Left kidney (tissue), 2 donors: ENCODE measurements around the gene VPS35L. TPM values are rescaled to one million over a fixed set of nuclear protein-coding genes. Genes with fewer than 3 reads are reported as not detected.
"Not testable (repeated sequence)": the region's sequence is repeated elsewhere in the genome, so short reads cannot be mapped to it uniquely, and the experiment has no call there.

Experiments
- DNase-seq: peaks from one replicate; pipeline ENCODE4 v3.0.0-alpha.2; 2013
- polyA plus RNA-seq: library from polyadenylated mRNA; unstranded; fragments of 120-200 nt; gene quantifications from one replicate; pipeline ENCODE4 v1.2.1, GENCODE V29; 2013; ENCODE audit not compliant: insufficient read length

The VPS35L gene
- polyA plus RNA-seq, 1 donor: 68.2 TPM

DNA sequence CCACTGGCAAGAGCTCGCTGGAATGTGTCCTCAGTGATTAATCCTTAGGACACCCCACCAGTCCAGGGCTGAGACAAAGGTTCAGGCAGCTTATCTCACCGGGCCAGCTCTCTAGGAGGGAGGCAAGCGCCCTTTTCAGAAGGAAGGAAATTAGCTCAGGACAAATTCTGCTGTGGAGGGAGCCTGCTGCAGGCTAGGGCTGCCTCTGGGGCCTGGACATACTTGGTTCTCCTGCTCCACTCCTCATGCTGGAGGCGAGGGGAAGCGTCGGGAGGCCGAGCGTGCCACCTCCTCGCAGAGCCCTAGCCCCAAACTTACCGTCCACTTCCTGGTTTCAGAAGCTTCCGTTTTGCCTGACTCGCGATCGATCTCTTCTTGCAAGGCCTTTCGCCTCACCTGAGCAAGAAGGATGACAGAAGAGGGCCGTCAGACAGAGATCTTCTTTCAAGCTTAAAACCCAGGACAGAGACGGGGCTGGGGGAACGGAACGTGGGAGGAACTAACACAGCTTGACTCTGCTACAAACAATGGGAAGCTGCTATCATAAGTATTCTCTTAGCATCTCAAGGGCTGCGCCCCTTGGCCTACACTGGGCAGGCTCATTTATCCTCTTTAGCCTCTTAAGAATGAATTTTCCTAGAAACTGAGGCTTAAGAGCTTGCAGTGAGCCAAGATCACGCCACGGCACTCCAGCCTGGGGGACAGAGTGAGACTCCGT is 154.8 kb downstream of the VPS35L start:
- DNase-seq: no peak

DNA sequence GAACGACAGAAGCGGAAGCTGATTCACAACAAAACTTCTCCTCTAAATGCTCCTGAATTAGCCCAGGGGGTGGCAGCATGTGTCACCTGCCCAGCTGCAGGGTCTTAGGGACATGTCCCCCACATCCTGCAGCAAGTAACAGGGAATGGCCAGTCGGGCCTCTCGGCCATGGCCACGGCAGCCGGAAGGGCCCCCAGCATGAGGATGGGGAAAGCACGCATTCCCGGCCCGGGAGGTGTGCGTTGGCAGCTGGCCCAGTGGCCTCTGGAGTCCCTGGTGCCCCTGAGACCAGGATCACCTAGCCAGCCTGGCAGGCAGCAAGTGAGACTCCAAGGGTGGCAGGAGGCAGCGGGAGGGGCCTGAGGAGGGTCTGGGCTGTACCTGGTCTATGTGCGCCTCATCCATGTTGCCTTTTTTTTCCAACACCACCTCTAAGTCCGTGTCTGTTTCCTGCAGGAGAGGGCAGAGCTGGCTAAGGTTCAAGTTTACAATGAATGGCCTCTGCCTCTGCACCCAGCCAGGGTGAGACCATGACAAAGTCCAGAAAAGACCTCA is 155.6 kb downstream of the VPS35L start:
- DNase-seq: no peak

DNA sequence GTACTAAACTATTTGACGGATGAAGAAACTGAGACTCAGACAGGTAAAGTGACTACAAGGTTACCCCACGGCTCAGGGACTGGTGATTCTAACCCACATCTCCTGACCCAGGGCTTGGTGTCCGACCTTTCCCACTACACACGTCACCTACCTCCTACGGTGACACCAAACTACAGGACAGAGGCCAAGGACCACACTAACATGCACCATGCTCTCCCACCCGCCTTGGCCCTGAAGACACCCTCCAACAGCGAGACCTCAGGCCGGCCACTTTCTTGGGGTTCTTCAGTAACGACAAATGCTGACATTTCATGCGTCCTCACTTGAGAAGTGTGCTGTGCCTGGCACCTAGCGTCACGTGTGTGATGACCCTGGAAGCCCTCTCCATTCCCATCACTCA is 156.1 kb downstream of the VPS35L start:
- no peak for DNase-seq

DNA sequence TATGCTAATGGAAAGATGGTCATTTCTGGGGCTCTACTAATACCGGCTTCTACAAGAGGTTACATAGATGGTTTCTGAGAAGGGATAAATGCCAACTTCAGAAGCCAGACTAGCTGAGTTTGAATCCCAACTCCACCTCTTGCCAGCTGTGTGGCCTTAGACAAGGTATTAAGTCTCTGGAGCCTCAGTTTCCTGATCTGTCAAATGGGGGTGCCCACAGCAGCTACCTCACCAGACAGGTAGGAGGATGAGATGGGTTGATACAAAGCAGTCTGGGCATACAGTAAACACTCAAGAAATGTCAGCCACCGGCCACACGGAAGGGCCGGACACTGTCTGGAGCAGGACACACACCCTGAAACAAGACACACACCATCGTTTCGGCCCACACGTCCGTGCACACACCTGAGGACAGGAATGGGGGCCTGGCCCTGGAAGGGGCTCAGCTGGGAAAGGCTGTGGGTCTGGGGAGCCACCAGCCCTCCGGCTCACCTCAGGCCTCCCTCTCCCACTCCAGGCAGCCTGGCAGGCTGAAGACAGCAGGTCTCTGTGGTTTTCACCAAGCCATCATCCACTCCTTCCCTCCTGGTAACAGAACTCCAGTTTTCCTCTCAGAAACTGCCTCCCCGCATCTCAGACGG is 157.0 kb downstream of the VPS35L start:
- DNase-seq: no peak

DNA sequence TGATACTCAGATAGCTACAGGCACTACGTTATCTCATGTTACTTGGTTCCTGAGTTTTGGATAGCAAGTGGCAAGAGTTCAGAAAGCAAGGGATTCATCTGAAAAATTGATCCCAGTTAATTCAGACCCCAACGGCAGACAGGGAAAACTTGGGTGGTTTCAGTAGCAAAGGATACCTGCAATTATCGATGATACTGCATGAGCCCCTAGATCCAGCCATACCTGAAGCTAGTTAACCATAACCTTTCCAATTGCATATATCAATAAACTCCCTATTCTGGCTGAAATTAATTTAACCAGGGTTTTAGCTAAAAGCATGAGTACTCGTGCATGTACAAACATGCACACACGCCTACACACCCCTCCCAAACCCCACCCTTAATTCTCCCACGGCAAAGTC is 158.2 kb downstream of the VPS35L start:
- DNase-seq: no peak

DNA sequence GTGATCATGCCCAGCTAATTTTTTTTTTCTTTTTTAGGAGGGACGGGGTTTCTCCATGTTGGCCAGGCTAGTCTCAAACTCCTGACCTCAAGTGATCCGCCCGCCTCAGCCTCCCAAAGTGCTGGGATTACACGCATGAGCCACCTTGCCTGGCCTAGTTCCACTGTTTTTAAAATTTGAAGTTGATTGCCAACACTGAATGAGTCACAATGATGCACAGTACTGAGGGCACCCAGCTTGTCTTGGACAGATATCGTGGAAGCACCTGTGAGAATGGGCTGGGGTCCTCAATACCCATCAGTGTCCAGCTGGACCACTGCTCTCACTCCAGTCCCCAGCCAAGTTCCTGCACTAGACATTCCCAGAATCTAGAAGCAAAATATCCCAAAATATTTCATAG is 160.1 kb downstream of the VPS35L start:
- no peak for DNase-seq

DNA sequence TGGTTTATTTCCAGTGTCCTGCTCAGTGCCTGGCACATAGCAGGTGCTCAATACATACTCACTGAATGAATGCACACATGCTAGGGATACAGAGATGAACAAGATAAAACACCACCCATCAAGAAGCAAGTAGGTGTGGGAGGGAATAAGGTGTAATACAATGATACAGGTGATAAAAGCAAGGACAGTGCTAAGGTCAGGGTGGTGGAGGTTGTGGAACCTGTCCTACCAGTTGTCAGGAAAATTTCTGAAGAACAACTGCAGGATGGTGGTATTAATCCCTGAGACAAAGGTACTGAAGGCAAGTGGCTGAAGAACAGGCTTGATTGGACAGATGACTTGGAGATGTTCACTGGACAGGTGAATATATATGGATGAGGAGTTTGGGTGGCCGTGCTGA is 160.7 kb downstream of the VPS35L start:
- no peak for DNase-seq

DNA sequence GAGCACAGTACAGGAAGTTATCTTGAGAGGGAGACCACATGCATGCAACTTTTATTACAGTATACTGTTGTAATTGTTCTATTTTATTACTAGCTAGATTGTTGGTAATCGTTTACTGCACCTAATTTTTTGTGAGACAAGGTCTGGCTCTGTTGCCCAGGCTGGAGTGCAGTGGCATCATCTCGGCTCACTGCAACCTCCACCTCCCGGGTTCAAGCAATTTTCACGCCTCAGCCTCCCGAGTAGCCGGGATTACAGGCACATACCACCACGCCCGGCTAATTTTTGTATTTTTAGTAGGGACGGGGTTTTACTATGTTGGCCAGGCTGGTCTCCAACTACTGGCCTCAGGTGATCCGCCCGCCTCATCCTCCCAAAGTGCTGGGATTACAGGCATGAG is 161.2 kb downstream of the VPS35L start:
- DNase-seq: not testable (repeated sequence)

DNA sequence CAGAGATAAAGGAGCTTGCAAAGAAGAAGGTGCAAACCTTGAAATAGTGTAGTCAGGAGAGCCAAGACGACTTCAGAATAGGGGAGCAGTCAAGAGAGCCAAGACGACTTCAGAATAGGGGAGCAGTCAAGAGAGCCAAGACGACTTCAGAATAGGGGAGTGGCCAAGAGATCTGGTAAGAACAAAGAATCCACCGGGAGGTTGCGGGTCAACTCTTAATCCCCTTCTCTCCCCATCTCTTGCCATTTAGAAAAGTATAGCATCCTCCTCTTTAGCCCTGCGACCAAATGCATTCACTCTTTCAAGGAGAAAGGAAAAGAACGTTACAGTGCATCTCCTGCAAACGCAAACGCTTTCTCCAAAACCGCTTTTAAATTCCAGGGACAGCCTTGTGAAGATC is 161.8 kb downstream of the VPS35L start:
- DNase-seq: no peak

DNA sequence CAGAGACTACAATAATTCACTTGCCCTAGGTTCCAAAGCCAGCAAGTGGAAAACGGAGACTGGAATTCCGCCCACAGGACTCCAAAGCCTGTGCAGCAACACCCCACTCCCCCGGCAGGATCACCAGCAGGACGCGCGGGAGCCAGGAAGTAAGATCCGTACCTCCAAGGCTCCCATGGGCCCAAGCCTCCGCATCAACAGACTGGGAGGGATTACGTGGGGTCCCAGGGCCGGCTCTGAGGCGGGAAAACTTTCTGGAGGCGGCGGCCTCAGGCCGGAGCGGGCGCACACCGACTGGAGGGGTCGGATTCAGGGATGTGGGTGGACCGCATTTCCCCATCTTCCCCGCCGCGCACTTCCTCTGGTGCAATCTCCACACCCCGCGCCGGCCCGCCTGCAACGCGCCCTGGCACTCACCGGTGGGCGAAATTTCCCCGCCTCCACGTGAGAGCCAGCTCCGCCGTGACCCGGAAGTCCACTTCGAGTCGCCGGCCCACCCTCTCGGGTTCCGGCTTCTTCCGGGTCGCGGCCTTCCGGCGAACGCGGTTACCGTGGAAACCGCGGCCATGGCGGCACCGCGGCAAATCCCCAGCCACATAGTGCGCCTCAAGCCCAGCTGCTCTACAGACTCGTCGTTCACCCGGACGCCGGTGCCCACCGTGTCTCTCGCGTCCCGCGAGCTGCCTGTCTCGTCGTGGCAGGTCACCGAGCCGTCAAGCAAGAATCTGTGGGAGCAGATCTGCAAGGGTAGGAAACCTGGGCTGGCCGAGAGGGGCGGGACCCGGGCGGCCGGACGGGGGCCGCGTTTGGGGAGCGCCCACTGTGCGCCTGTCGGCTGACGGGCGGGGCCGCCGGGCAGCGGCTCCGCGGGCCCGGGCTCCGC is 162.5 kb downstream of the VPS35L start, which contains the start of the genes IQCK and KNOP1:
Gene IQCK (plus strand): TSS at position 531 of the 883 bp plus-strand sequence. CDS start 36 bp downstream, at position 567.
Gene KNOP1 (minus strand): TSS at position 487 of the 883 bp plus-strand sequence. CDS start 3,192 bp downstream, outside the sequence.
- peak; percentile 88 for DNase-seq

DNA sequence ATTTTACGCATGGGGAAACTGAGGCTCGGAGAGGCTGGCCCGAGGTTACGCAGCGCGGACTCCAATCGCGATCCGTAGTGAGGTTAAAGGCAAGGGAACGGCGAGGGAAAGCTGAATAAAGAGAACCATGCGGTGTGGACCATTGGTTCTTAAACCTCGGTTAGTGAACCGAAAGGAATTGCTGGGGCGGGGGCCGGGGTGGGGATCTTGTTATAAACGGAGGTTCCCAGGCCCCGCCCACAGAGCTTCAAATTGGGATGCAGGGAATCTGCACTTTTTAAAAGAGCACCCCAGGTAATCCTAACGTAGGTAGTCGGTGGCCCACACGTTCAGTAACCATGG is 163.1 kb downstream of the VPS35L start:
- DNase-seq: peak; percentile 30

DNA sequence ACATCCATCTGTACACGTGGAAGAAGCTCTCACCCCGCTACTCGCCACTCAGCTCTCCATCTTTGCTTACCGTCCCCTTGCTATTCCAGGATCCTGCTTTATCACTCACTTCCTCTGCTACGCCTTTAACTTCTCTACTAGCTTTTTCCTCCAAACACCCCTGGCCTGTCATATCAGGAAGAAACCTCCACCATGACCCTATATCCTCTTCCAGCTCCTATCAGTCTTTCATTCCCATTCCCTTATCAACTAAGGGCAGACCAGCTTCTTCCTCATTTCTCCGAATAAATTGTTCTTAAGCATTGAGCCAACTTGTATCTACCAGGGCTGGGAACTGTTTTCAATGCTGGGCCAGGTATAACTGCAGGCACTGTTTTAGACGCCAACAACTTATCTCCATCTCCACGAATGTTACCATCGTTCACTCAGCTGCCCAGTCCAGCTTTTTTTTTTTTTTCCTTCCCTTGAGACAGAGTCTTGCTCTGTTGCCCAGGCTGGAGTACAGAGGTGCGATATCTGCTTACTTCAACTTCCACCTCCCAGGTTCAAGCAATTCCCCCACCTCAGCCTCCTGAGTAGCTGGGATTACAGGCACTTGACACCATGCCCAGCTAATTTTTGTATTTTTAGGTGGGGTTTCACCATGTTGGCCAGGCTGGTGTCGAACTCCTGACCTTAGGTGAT is 166.9 kb downstream of the VPS35L start:
- no peak for DNase-seq

DNA sequence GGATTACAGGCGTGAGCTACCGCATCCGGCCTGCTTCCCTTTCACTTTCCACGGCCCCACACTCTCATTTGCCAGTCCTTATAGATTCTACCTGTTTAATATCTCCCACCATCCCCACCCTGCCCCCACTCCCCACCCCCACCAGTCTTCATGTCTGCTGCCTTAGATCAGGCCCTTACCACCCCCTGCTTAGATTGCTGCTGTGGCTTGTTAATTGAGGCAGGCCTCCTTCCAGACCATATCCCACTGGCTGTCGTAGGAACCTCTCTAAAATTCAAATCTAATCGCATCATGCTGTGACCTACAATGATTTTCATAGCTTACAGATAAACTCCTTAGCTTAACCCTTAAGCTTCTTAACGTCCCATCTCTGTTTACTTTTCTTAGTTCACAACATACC is 167.5 kb downstream of the VPS35L start:
- no peak for DNase-seq

DNA sequence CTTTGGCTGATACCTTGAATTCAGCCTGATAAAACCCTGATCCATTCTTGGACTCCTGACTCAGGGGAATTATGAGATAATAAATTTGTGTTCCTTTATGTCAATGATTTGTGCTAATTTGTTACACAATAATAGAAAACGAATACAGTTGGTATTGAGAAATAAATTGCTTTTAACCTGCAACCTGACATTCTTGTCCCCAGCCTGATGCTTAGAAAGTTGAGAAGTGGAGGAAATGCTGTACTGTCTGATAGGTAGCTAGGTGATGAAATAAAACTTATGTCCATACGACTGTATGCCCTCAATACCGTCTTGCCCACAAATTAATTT is 173.1 kb downstream of the VPS35L start:
- no peak for DNase-seq

DNA sequence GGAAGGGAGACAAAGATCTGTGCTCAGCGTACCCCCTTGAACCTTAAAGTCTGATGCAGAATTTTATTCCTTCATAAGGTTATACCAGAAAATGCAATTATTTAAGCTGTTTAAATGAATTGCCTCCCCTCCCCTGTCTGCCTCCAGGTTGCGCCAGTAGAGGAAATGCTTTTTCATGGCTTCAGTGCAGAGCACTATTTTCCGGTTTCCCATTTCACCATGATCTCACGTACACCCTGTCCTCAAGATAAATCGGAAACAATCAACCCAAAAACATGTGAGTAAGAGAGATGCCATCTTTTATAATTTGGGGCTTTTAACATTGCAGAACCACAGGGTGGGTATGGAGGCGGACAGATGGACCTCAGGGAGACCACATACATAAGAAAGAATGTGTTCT is 178.0 kb downstream of the VPS35L start:
- no peak for DNase-seq

DNA sequence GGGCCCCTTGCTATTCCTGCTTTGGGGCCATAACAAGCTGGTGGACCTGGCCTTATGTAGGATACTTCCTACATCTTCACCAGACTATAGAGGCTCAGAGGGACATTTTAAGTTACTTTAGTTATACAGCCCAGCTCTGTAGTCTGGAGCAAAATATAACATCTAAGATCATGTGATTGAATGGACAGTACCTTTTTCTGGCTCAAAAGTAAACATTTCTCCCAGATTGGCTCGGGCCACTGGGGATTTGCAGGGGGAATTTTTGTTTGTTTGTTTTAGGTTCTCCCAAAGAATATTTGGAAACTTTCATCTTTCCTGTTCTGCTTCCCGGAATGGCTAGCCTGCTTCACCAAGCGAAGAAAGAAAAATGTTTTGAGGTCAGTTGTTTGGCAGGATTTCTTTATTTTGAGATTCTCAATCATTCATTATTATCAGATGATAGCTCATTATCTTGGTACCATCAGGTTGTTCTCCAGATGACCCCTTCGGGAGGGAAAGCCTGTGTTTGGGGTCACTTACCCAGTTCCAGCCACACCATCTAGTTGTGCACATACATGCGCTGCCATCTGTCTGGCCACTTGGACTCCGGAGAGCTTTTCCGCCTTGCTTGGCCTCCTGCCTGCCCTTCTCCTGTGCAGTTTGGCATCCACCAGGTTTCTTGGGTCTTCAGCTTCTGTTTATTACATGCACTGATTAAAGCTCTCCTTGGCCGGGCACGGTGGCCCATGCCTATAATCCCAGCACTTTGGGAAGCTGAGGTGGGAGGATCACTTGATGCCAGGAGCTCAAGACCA is 179.8 kb downstream of the VPS35L start:
- no peak for DNase-seq

DNA sequence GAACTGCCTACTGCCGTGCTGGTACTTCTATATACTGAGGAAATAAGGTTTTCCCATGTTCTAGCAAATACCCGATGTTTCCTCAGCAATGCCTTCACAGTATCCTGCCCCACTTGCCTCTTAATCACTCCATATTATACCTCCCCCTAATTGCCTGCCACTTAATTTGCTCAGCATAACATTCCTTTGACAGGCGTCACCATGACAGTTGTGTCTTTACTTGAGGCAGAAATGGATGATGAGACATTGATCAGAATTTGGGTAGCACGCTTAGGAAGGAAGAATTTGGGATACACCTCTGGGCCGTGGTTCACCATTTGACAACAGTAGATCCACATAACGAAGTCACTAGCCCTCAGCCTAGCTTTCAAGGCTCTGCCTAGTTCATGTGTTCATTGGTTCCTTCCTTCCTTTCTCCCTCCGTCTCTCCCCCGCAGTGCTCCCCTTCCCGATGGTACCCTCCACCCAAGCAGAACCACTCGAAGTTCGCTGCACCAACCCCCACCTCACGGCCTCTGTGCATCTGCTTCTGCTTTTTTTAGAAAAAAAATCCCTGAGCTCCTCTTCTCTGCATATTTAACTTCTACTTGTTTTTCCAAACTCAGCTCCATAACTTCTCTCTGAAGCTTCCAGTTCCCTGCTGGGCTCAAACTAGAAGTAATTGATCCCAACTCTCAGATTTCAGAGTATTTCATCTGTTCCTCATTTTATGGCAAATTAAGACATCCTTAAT is 182.0 kb downstream of the VPS35L start:
- no peak for DNase-seq

DNA sequence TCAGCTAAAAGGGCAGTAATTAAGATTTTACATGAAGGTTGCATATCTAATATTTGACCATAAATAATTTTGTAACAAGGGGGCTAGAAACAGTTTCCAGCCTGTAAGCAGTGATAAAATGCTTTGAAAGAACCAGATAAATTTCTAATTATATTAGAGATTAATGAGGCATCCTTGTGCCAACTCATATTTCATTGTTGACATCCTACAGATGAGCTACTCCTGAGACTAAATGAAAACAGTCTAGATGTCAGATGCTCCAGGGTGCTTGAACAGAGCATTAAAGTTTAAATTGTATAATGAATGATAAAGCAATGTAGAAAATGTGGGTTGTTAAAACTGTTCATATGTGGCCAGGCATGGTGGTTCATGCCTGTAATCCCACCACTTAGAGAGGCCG is 185.9 kb downstream of the VPS35L start:
- DNase-seq: no peak

DNA sequence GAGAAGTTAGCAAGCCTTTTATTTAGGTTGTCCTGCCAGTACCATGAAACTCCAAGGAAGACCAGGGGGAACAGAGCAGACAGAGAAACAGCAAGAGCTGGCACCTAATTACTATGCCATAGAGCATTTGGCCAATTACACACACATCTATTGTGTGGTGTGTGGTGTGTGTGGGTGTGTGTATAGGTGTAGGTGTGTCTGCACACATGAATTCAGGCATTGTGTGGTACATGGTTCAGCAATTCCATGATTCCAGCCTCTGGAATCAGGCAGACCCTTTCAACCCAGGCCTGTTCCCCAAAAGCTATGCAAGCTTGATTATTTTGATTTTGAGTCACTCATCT is 188.3 kb downstream of the VPS35L start:
- no peak for DNase-seq

DNA sequence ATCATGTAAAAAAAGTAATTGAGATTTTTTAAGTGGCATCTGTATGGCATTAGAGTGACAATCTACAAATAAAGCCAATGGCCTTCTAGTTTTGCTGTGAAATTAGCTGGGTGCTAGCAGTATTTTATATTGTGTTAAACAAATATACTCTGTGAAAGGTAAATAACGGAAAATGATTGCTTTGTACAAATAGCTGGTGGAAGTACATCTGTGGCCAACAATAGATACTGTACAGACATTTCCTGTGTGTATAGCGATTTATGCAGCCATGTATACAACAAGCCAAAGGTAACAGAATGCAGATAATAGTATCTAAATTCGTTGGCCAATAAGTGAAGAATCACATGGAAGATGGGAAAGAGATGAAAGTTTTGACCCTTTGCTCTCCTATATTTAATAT is 189.2 kb downstream of the VPS35L start:
- no peak for DNase-seq
